GM19238 (cell line): ENCODE results near the gene BRIP1.
"Not testable (repeated sequence)": the region's sequence is repeated elsewhere in the genome, so short reads cannot be mapped to it uniquely, and the experiment has no call there.

Experiments used
- DNase-seq: peaks from one replicate; pipeline ENCODE4 v3.0.0; 2011; ENCODE audit warnings: low spot score; ENCODE audit not compliant: insufficient read length

The BRIP1 gene

GRCh38 chr17:61831099-61831498 is 32.2 kb downstream of the BRIP1 start:
- no peak for DNase-seq

GRCh38 chr17:61828694-61829093 is 34.6 kb downstream of the BRIP1 start:
- no peak for DNase-seq

- no peak for DNase-seq
These were observed 35.5 kb downstream of the BRIP1 start for GRCh38 chr17:61827649-61828395.

- not testable (repeated sequence) for DNase-seq
These were observed 36.5 kb downstream of the BRIP1 start for GRCh38 chr17:61826866-61827265.

- not testable (repeated sequence) for DNase-seq
These were observed 37.1 kb downstream of the BRIP1 start for GRCh38 chr17:61826198-61826597.

GRCh38 chr17:61825448-61826137 is 37.7 kb downstream of the BRIP1 start:
- DNase-seq: no peak

GRCh38 chr17:61822326-61823285 is 40.7 kb downstream of the BRIP1 start:
- DNase-seq: no peak

GRCh38 chr17:61821655-61822054 is 41.7 kb downstream of the BRIP1 start:
- no peak for DNase-seq

GRCh38 chr17:61819265-61819664 is 44.1 kb downstream of the BRIP1 start:
- DNase-seq: not testable (repeated sequence)

GRCh38 chr17:61818225-61818624 is 45.1 kb downstream of the BRIP1 start:
- DNase-seq: no peak

GRCh38 chr17:61817452-61817851 is 45.9 kb downstream of the BRIP1 start:
- no peak for DNase-seq

GRCh38 chr17:61816538-61816937 is 46.8 kb downstream of the BRIP1 start:
- no peak for DNase-seq

- no peak for DNase-seq
These were observed 47.3 kb downstream of the BRIP1 start for GRCh38 chr17:61815863-61816503.

- no peak for DNase-seq
These were observed 48.8 kb downstream of the BRIP1 start for GRCh38 chr17:61814485-61814884.

GRCh38 chr17:61813211-61813610 is 50.1 kb downstream of the BRIP1 start:
- DNase-seq: no peak

GRCh38 chr17:61812747-61813146 is 50.6 kb downstream of the BRIP1 start:
- DNase-seq: no peak

- DNase-seq: no peak
These were observed 53.4 kb downstream of the BRIP1 start for GRCh38 chr17:61809816-61810392.

- DNase-seq: no peak
These were observed 54.9 kb downstream of the BRIP1 start for GRCh38 chr17:61808442-61808841.

- no peak for DNase-seq
These were observed 56.4 kb downstream of the BRIP1 start for GRCh38 chr17:61806936-61807335.

GRCh38 chr17:61806081-61806828 is 57.1 kb downstream of the BRIP1 start:
- no peak for DNase-seq
